Measurements from ENCODE around the gene GTF2H1.

The GTF2H1 gene

GRCh38 chr11:18321969-18322711 lies at the start of gene GTF2H1, which contains the start of gene HPS5:
GTF2H1 (plus strand) TSS chr11:18322567; CDS start chr11:18333075, 10,508 bp downstream.
HPS5 (minus strand) TSS chr11:18322140; CDS start chr11:18317858, 4,282 bp downstream.
- DNase-seq (ENCODE audit: low read depth in 2 of 2, low spot score in 1 of 2): peak; percentile 90 to 92

- DNase-seq (ENCODE audit: low read depth in 2 of 2, low spot score in 1 of 2): no peak
These were observed 44.6 kb upstream of the GTF2H1 start for GRCh38 chr11:18277565-18278271.

- no peak for DNase-seq (ENCODE audit: low read depth in 2 of 2, low spot score in 1 of 2)
These were observed 41.8 kb upstream of the GTF2H1 start for GRCh38 chr11:18280438-18281045.

- no peak for DNase-seq (ENCODE audit: low read depth in 2 of 2, low spot score in 1 of 2)
These were observed 39.7 kb upstream of the GTF2H1 start for GRCh38 chr11:18282626-18283025.

GRCh38 chr11:18285841-18286240 lies 36.5 kb upstream of the GTF2H1 start:
- DNase-seq (ENCODE audit: low read depth in 2 of 2, low spot score in 1 of 2): no peak

- no peak for DNase-seq (ENCODE audit: low read depth in 2 of 2, low spot score in 1 of 2)
These were observed 33.5 kb upstream of the GTF2H1 start for GRCh38 chr11:18288911-18289310.

- no peak for DNase-seq (ENCODE audit: low read depth in 2 of 2, low spot score in 1 of 2)
These were observed 27.5 kb upstream of the GTF2H1 start for GRCh38 chr11:18294862-18295261.

GRCh38 chr11:18295316-18295715 lies 27.1 kb upstream of the GTF2H1 start:
- no peak for DNase-seq (ENCODE audit: low read depth in 2 of 2, low spot score in 1 of 2)

GRCh38 chr11:18299721-18300120 lies 22.6 kb upstream of the GTF2H1 start:
- DNase-seq (ENCODE audit: low read depth in 2 of 2, low spot score in 1 of 2): no peak

GRCh38 chr11:18304745-18305144 lies 17.6 kb upstream of the GTF2H1 start:
- DNase-seq (ENCODE audit: low read depth in 2 of 2, low spot score in 1 of 2): no peak

- no peak for DNase-seq (ENCODE audit: low read depth in 2 of 2, low spot score in 1 of 2)
These were observed 14.8 kb upstream of the GTF2H1 start for GRCh38 chr11:18307461-18308139.

GRCh38 chr11:18308242-18308641 lies 14.1 kb upstream of the GTF2H1 start:
- DNase-seq (ENCODE audit: low read depth in 2 of 2, low spot score in 1 of 2): no peak

GRCh38 chr11:18309691-18310090 lies 12.7 kb upstream of the GTF2H1 start:
- no peak for DNase-seq (ENCODE audit: low read depth in 2 of 2, low spot score in 1 of 2)

GRCh38 chr11:18310800-18311340 lies 11.5 kb upstream of the GTF2H1 start:
- no peak for DNase-seq (ENCODE audit: low read depth in 2 of 2, low spot score in 1 of 2)

- no peak for DNase-seq (ENCODE audit: low read depth in 2 of 2, low spot score in 1 of 2)
These were observed 10.4 kb upstream of the GTF2H1 start for GRCh38 chr11:18312012-18312411.

- no peak for DNase-seq (ENCODE audit: low read depth in 2 of 2, low spot score in 1 of 2)
These were observed 9.5 kb upstream of the GTF2H1 start for GRCh38 chr11:18312663-18313420.

- no peak for DNase-seq (ENCODE audit: low read depth in 2 of 2, low spot score in 1 of 2)
These were observed 8.2 kb upstream of the GTF2H1 start for GRCh38 chr11:18313965-18314763.

- no peak for DNase-seq (ENCODE audit: low read depth in 2 of 2, low spot score in 1 of 2)
These were observed 7.4 kb upstream of the GTF2H1 start for GRCh38 chr11:18314784-18315523.

- no peak for DNase-seq (ENCODE audit: low read depth in 2 of 2, low spot score in 1 of 2)
These were observed 6.5 kb upstream of the GTF2H1 start for GRCh38 chr11:18315893-18316292.
